Right lung (tissue), 10 donors: ENCODE measurements around the gene AADAT. TPM values are rescaled to one million over a fixed set of nuclear protein-coding genes. Genes with fewer than 3 reads are reported as not detected.
"Not testable (repeated sequence)": the region's sequence is repeated elsewhere in the genome, so short reads cannot be mapped to it uniquely, and the experiment has no call there.

Source experiments
- DNase-seq, 2 donors: peaks; one replicate each; pipeline ENCODE4 v3.0.0-alpha.2; 2013
- long read RNA-seq, 8 donors: transcript quantifications; one replicate each; lab custom pipeline, GENCODE V29; 2026
- polyA plus RNA-seq, 5 donors: library from polyadenylated mRNA; unstranded; fragments of 120-200 nt; gene quantifications; one replicate each; pipeline versions ENCODE4 v1.2.1 to v1.2.3, GENCODE V29; 2013; ENCODE audit warnings: inconsistent platforms in 1 of 5, low replicate concordance in 1 of 5; ENCODE audit not compliant: insufficient read length in 5 of 5, insufficient read depth in 1 of 5

AADAT gene
- polyA plus RNA-seq = 10 to 100 TPM; 42.1 to 72.7 (median 64.1) TPM
- long read RNA-seq, donor 1, partial matches to known transcripts = 11 of 14 reads
- long read RNA-seq, donor 1, other reads (novel, unspliced or antisense) = 0 of 14 reads
- long read RNA-seq, donor 2, partial matches to known transcripts = 0 of 4 reads
- long read RNA-seq, donor 2, other reads (novel, unspliced or antisense) = 0 of 4 reads
- long read RNA-seq, donor 3, partial matches to known transcripts = 7 of 10 reads
- long read RNA-seq, donor 3, other reads (novel, unspliced or antisense) = 0 of 10 reads
- long read RNA-seq, donor 4, partial matches to known transcripts = 0 of 1 reads
- long read RNA-seq, donor 4, other reads (novel, unspliced or antisense) = 0 of 1 reads
- long read RNA-seq, donor 5, partial matches to known transcripts = 13 of 15 reads
- long read RNA-seq, donor 5, other reads (novel, unspliced or antisense) = 0 of 15 reads
- long read RNA-seq, donor 6, transcript AADAT-201 (13 exons, 2,261 nt) = major isoform, 10 of 21 reads
- long read RNA-seq, donor 6, partial matches to known transcripts = 10 of 21 reads
- long read RNA-seq, donor 6, other reads (novel, unspliced or antisense) = 0 of 21 reads
- long read RNA-seq, donor 7, transcript AADAT-201 (13 exons, 2,261 nt) = major isoform, 5 of 5 reads
- long read RNA-seq, donor 7, partial matches to known transcripts = 0 of 5 reads
- long read RNA-seq, donor 7, other reads (novel, unspliced or antisense) = 0 of 5 reads
- long read RNA-seq, donor 8, partial matches to known transcripts = 6 of 6 reads
- long read RNA-seq, donor 8, other reads (novel, unspliced or antisense) = 0 of 6 reads

DNA sequence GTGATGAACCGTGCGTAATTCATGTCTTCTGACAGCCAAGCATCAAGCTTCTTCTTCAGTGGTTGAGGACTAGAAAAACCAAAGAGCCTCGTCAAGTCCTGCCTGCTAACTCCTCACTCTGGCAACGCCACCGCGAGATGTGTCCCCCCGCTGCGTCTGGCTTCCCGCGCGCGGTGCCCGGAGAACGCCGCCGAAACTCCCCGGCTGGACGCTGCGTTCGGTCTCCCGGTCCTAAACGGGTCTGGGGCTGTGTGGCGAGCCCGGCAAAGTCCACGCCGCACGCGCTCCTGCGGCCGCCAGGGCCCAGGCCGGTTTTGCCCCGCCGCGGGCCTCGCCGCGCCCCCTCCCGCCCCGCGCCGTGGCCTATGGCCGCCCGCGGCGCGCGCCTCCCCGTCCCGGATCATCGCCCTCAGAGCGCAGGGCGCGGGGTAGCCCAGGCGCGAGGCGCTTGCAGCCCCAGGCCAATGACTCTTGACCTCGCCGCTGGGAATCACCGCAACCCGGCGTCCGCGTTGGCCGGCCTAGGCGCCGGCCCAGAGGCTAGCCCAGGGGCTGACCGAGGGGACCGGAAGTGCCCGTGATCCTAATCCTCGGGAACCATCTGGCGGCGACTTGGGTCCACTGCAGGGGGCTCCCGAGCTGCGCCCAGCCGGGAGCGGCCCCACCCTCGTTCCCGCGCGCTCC lies at the start of gene AADAT:
AADAT (minus strand) TSS at position 289 of the 684 bp plus-strand sequence; CDS start at position 23, 266 bp downstream.
- DNase-seq = peak; percentile 87 to 88

DNA sequence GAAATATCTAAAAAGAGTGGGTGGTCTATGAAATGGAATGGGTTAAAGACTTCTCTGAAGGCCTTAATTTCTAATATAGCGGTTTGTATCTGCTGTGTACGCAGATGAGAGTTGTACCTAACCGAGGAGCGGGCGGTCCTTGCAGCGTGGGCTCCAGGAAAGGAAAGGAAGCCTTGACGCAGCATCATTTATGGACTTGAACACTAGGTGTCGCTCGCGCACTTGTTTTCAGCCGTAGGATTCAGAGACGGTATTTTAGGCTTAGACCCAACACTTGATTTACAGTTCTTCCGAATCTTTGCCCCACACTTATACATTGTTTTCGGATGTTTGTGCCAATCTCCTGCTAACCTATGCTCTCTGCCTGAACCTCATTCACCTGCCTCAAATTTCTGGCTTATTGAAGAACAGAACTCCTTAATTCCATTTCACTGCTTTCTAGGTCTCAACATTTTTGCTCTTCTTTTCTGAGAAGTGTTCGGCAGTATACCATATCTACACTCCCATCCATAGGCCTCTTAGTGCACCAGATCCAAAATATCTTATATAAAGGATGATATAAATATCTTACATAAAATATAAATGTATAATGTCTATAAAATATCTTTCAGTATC lies 48.9 kb upstream of the AADAT start:
- peak; percentile 56 to 73 for DNase-seq

DNA sequence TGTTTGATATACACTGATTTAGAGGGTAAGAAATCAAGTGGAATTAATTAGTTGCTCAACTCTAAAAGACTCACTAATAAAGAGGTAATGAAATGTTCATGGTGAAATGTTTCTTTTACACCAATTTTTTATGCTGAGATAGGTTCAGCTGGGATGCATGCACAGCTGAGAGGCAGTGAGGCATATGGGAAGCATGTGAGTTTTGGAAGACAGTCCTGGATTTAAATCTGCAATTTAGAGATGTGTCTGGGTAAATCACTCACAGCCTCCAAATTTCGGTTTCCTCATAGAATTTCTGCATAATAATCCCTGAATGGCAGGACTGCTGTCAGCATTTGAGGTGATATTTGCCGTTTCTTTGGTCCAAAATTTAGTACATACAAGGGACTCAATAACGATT lies 48.2 kb upstream of the AADAT start:
- DNase-seq = no peak

DNA sequence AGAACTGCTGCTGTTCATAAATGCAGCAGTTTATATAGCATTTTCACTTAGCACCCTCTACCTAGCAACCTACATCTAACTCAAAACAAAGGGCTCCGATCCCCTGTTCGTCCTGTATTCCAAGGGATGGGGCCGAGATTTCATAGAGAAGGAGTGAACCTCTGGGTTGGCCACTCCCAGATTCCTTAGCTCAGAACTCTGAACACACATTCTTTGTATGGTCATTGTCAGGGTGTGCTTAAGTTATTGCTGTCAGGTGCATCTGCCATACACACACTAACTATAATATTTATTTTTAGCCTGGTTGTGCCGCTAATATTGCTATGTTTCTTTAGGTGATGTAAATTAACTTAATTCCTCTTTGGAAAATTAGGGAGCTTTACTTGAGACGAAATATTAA lies 47.7 kb upstream of the AADAT start:
- no peak for DNase-seq

DNA sequence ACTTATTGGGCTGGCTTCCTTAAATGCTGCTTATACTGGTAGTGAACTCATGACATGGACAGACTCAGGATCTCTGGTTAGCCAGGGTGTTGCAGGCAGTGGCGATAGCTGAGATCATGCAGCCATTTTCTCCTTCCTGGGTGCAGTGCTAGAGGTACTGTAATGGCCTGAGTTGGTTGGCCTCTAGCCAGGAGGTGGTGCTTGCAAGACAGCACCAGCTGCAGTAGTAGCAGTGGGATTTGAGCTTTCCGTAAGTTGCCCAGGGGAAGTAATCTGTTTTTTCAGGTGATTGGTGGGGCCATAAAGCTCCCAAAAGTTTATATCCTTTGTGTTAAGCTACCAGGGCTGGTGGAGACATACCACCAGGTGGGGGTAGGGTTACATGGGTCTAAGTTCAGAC lies 45.1 kb upstream of the AADAT start:
- no peak for DNase-seq

DNA sequence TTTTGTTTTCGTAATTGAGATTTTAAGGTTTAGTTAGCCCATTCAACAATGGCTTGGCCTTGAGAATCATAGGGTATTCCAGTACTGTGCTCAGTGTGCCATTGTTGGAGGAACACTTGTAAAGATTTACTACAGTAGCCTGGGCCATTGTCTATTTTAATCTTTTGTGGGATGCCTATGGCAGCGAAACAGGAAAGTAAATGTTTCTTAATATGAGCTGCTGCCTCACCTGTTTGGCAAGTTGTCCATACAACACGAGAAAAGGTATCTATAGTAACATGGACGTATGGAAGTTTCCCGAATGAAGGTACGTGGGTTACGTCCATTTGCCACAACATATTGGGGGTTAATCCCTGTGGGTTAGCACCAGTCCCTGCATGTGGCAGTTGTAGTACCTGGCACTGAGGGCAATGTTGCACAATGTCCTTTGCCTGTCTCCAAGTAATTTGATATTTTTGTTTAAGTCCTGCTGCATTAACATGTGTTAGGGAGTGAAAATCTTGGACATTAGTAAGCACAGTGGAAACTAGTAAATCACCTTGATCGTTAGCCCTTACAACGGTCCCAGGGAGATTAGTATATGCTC lies 38.6 kb upstream of the AADAT start:
- DNase-seq = no peak

DNA sequence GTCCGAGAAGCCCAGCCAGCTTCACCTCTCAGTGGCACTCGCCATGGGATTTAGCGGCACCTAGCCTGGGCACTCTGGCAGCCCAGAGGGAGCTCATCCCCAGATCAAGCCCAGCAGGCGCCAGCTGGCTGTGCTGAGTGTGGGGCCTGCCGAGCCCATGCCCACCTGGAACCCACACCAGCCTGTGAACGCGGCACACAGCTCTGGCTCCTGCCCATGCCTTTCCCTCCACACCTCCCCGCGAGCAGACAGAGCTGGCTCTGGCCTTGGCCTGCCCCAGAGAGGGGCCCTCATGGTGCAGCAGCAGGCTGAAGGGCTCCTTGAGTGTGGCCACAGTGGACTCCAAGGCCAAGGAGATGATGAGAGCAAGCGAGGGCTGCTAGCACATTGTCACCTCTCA lies 38.0 kb upstream of the AADAT start:
- no peak for DNase-seq

DNA sequence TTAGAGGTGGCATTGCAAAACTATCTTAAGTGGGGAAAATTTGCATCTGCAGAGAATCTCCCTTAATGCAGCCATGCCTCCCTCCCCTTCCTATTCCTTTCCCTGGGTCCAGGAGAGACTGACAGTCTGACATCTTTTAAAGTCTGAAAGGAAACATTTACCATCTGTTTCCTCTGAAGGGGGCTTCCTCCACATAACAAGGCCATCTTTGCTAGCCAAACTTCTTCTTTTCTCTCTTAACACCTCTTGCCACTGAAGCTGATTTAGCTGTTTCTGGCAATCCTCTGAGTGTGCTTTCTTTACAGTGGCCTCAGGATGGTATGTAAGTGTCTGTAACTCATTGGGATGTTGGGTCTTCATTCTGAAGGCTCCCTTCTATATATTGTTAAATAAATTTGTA lies 34.6 kb upstream of the AADAT start:
- no peak for DNase-seq

DNA sequence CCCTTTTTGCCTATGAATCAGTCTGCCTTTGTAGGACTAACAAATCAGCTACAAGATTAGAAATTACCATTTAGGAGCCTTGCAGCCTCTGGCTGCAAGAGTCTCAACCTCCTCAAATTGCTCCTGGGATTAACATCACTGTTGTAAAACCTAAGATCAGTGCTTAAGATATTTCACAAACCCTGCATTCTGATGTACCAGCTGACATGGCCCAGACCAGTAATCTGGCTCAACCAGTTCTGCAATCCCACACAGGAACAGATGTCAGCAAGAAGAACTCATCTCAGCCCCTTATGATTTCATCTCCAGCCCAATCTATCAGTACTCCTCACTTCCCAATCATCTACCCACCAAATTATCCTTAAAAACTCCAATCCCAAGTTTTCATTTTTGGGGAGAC lies 32.5 kb upstream of the AADAT start:
- no peak for DNase-seq

DNA sequence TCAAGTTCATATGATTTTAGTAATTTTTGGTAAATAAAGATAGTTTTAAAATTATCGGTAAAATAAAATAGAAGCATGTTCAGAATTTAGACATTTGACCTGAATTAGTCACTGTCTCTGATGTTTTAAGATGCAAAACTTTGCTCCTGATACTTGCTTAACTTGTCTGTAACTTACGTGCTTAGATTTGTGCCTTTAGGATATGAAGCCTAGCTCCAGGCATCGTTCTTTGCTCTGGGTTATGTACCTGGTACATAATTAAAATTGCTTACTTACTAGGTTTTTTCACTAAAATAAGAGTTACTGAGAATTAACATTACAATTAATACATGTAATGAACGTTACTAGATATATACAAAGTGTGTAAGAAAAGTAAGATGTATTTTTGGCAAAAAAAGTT lies 24.9 kb upstream of the AADAT start:
- no peak for DNase-seq

DNA sequence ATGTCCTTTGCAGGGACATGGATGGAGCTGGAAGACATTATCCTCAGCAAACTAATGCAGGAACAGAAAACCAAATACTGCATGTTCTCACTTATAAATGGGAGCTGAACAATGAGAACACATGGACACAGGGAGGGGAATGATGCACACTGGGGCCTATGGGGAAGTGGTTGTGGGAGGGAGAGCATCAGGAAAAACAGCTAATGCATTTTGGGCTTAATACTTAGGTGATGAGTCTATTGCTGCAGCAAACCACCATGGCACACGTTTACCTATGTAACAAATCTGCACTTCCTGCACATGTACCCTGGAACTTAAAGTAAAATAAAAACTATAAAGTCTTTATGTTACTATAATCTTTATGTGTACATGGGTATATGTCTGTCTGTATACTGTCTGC lies 24.4 kb upstream of the AADAT start:
- not testable (repeated sequence) for DNase-seq

DNA sequence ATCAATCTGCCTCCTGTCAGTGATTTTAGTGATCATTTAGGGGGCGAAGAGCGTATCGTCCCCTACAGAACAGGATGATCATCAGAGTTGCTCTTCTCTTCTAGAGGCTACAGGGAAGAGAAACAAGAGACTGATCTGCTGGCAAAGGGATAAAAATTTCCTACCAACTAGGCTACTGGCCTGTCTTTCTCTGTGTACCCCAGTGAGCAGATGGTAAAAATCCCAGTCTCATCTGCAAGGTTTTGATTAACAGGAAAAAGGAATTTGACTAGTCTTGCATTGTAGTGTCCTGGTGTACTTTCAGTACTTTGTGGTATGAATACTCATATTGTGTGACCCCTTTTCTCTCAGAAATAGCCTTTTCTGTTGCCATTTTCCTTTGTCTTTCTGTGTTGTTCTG lies 21.8 kb upstream of the AADAT start:
- no peak for DNase-seq

DNA sequence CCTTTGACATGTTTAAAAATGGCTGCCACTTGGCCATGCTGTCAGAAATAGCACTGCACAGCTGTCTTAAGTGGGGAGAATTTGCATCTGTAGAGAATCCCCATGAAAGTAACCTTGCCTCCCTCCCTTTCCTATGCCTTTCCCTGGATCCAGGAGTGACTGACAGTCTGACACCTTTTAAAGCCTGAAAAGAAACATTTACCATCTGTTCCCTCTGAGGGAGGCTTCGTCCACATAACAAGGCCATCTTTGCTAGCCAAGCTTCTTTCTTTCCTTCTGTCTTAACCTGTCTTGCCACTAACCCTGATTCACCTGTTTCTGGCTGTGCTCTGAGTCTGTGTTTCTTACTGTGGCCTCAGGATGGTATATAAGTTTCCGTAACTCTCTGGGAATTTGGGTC lies 21.3 kb upstream of the AADAT start:
- DNase-seq = no peak

DNA sequence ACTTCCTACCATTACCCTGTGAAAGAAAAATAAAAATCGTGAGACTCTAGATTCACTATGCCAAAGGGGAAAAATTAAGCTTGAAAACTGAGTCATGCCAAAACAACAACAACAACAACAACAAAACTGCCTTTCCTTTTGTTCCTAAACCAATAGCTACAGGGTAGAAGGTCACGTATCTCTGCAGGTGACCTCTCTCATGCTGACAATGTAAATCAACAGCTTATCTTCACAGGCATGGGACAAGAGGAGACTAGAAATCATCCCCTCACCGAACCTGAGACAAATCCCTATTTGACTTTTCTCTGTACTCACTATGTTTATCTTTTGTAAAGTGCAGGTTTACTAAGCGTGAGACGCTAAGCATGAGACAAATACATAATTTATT lies 20.5 kb upstream of the AADAT start:
- no peak for DNase-seq

DNA sequence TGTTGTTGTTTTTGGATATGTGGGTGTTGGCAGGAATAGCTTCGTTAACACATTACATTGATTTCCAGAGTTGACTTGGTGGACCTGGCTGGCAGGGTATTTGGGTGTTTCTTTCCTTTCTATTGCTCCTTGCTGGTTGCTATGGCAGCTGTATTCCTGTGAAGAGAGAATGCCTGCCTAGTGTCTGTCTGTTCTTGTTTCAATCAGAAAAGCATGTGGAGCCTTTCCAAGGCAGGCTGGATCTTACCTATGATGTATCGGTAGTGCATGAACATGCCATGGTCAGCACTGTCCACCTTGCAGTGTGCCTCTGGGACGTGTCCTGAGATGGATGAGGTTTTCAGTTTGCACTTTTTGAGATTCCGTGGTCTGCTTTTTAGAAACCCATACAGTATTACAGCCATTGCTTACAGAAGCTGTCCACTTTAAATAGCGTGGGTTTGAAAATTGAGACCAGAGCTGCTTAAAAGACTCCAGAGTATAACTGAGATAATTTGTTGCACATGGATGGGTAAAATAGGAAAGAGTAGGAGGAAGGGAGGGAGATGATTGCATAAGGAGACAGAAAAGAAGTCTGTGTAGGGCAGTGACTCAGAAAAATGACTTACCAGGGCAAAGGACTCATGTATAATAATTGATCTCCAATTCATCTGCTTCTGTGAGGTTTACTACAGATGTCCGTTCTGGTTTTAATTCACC lies 20.0 kb upstream of the AADAT start:
- DNase-seq = no peak

DNA sequence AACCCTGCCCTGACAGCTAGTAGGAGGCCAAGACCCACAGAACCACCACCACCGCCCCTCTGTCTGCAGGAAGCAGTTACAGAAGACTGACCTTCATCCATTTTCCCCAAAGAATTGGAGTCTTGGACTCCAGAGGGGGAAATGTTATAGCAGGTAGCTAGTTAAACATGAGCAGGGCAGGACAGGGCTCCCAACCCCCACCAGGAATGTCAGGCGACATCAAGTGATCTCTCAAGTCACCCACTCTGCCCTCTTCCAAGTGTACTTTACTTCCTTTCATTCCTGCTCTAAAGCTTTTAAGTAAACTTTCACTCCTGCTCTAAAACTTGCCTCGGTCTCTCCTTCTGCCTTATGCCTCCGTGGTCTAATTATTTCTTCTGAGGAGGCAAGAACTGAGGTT lies 17.1 kb upstream of the AADAT start:
- peak; percentile 42 to 46 for DNase-seq

DNA sequence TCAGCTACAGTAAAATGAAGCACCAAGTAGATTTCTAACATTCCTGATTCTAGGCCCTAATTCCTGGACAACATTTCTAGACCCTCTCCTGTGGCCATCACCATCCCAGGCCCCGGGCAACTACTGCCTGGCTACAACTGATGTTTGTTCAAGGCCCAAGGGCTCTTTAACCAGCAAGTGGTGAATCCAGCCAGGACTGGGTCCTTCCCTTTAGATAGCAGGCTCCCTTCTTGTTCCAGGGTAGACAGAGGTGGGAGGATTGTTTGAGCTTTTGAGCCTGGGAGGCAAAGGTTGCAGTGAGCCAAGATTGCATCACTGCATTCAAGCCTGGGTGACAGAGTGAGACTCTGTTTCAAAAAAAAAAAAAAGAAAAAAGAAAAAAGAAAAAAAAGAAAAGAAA lies 12.7 kb upstream of the AADAT start:
- no peak for DNase-seq

DNA sequence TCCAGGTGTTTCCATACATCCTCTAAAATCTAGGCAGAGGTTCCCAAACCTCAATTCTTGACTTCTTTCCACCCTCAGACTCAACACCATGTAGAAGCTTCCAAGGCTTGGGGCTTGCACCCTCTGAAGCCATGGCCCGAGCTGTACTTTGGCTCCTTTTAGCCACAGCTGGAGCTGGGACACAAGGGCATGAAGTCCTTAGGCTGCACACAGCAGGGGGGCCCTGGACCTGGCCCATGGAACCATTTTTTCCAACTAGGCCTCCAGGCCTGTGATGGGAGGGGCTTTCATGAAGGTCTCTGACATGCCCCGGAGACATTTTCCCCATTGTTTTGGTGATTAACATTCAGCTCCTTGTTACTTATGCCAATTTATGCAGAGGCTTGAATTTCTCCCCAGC lies 8.4 kb upstream of the AADAT start:
- DNase-seq = not testable (repeated sequence)

DNA sequence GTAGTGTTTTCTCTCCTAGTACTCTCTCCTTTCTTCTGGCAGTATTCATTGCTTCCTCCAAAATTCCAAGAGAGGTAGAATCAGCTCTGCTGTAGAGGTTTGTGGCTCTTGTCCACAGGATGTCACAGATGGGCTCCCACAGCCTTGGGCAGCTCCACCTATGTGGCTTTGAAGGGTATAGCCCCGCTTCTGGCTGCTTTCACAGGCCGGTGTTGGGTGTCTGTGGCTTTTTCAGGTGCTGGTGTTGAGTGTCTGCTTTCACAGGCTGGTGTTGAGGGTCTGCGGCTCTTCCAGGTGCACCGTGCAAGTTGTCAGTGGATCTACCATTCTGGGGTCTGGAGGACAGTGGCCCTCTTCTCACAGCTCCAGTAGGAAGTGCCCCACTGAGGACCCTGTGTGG lies 7.9 kb upstream of the AADAT start:
- DNase-seq = no peak

DNA sequence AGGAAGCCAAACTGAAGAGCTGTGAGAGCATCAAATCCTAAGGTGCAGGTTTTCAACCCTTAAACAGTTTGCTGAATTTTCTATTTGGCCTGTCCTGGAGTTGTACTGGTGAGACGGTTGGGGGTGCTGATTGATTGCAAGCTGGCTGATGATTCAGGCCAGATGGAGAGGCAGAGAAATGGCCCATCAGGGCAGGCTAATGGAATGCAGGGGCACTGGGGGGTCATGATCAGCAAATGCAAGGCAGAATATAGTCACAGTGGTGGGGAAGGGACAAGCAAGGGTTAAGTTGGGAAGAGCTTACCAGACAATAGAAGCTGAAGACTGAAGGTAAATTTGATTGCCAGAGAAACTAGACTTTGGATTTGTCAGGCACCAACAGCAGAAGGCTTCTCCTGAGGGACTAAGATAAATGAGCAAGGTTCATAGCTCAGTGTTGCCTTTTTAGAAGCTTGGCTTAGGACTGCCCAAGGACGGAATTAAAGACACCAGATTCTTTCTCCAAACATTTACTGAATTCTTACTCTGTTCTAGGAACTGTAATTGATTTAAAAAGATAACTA lies 4.3 kb upstream of the AADAT start:
- DNase-seq = no peak
